CD14-positive monocyte (primary cell): ENCODE measurements around the gene AHSP. TPM values are rescaled to one million over a fixed set of nuclear protein-coding genes. Genes with fewer than 3 reads are reported as not detected.

Experiments
- DNase-seq, 3 donors: peaks; one replicate each; pipeline ENCODE4 v3.0.0-alpha.2; 2011 to 2022
- H2AFZ ChIP-seq: 2 replicates; pipeline ENCODE4 v1.6.0; 2012; ENCODE audit warnings: mild to moderate bottlenecking, low read depth, low read length, inconsistent platforms; ENCODE audit not compliant: insufficient read depth, poor library complexity, severe bottlenecking
- H3K27ac ChIP-seq, 2 donors: 1 replicate in 1 of 2; 2 replicates in 1 of 2; pipeline ENCODE4 v1.5.1; 2012 to 2013; ENCODE audit warnings: low read length in 2 of 2, control low read depth in 1 of 2, inconsistent platforms in 1 of 2, low read depth in 1 of 2, mild to moderate bottlenecking in 1 of 2
- H3K27me3 ChIP-seq, 2 donors: one replicate each; pipeline versions ENCODE4 v1.6.0 to v1.6.1; 2011 to 2013; ENCODE audit warnings: low read length in 2 of 2; ENCODE audit not compliant: control insufficient read depth in 2 of 2, insufficient read depth in 2 of 2
- H3K36me3 ChIP-seq, 2 donors: replicated peaks in 1 of 2; 1 replicate in 1 of 2; 2 replicates in 1 of 2; pipeline versions ENCODE4 v1.5.1 to v1.6.1; 2012 to 2013; ENCODE audit warnings: low read length in 2 of 2, control low read depth in 1 of 2, inconsistent platforms in 1 of 2, mild to moderate bottlenecking in 1 of 2; ENCODE audit not compliant: insufficient read depth in 2 of 2, control insufficient read depth in 1 of 2
- H3K4me1 ChIP-seq, 2 donors: 1 replicate in 1 of 2; 2 replicates in 1 of 2; pipeline versions ENCODE4 v1.5.1 to v1.6.1; 2012 to 2013; ENCODE audit warnings: low read length in 2 of 2, control low read depth in 1 of 2, inconsistent platforms in 1 of 2, mild to moderate bottlenecking in 1 of 2, moderate library complexity in 1 of 2; ENCODE audit not compliant: insufficient read depth in 2 of 2, control insufficient read depth in 1 of 2
- H3K4me2 ChIP-seq: replicated peaks from 2 replicates; pipeline ENCODE3; 2012; ENCODE audit warnings: low read length, moderate library complexity, mild to moderate bottlenecking; ENCODE audit not compliant: poor library complexity, severe bottlenecking; ENCODE audit errors: extremely low read depth
- H3K4me3 ChIP-seq, 3 experiments: fragments of 200-600 bp in 1 of 3; sonication (generic) in 1 of 3; replicated peaks in 1 of 3; 1 replicate in 2 of 3; 2 replicates in 1 of 3; pipeline ENCODE4 v1.5.1; 2011 to 2013; ENCODE audit warnings: low read length in 3 of 3, mild to moderate bottlenecking in 3 of 3, control low read depth in 2 of 3, low read depth in 2 of 3, inconsistent platforms in 1 of 3, moderate library complexity in 1 of 3
- H3K79me2 ChIP-seq: 2 replicates; pipeline ENCODE4 v1.6.0; 2012; ENCODE audit warnings: mild to moderate bottlenecking, control low read depth, inconsistent platforms, low read length, moderate library complexity; ENCODE audit not compliant: insufficient read depth
- H3K9ac ChIP-seq: 2 replicates; pipeline ENCODE4 v1.6.0; 2017; ENCODE audit warnings: low read length, mild to moderate bottlenecking; ENCODE audit not compliant: insufficient read depth, poor library complexity, severe bottlenecking
- H3K9me3 ChIP-seq, 2 donors: replicated peaks in 1 of 2; 1 replicate in 1 of 2; 2 replicates in 1 of 2; pipeline versions ENCODE4 v1.5.1 to v1.6.1; 2012 to 2013; ENCODE audit warnings: low read length in 2 of 2, control low read depth in 1 of 2; ENCODE audit not compliant: control insufficient read depth in 1 of 2, insufficient read depth in 1 of 2
- H4K20me1 ChIP-seq: 2 replicates; pipeline ENCODE4 v1.6.0; 2012; ENCODE audit warnings: mild to moderate bottlenecking, low read length, control low read depth, moderate library complexity; ENCODE audit not compliant: insufficient read depth
- H3K27ac Mint-ChIP-seq, 7 donors: one replicate each; pipeline ENCODE4 v1.8.0; 2020; ENCODE audit warnings: mild to moderate bottlenecking in 7 of 7, mixed read lengths in 7 of 7, moderate library complexity in 6 of 7, inconsistent platforms in 2 of 7
- H3K27me3 Mint-ChIP-seq, 3 donors: one replicate each; pipeline ENCODE4 v1.8.0; 2021 to 2022; ENCODE audit warnings: low read depth in 3 of 3, mild to moderate bottlenecking in 3 of 3, mixed read lengths in 3 of 3, moderate library complexity in 3 of 3, inconsistent platforms in 1 of 3
- H3K36me3 Mint-ChIP-seq, 2 donors: one replicate each; pipeline ENCODE4 v1.8.0; 2020; ENCODE audit warnings: mixed read lengths in 2 of 2, inconsistent platforms in 1 of 2, mild to moderate bottlenecking in 1 of 2
- H3K4me1 Mint-ChIP-seq: one replicate; pipeline ENCODE4 v1.8.0; 2020; ENCODE audit warnings: mild to moderate bottlenecking, mixed read lengths
- H3K4me3 Mint-ChIP-seq, 2 donors: one replicate each; pipeline ENCODE4 v1.8.0; 2020; ENCODE audit warnings: mild to moderate bottlenecking in 2 of 2, mixed read lengths in 2 of 2, moderate library complexity in 1 of 2
- H3K9me3 Mint-ChIP-seq, 7 donors: one replicate each; pipeline ENCODE4 v1.8.0; 2020 to 2022; ENCODE audit warnings: mixed read lengths in 7 of 7, mild to moderate bottlenecking in 6 of 7, moderate library complexity in 6 of 7, inconsistent platforms in 2 of 7
- WGBS: methylation state at CpG from one replicate; pipeline ENCODE4 v1.1.5; 2013; ENCODE audit warnings: missing lambda C conversion rate; ENCODE audit not compliant: insufficient coverage; 5-methylcytosine and 5-hydroxymethylcytosine counted together
- intact Hi-C, 2 donors: fragments of 100-400 bp; cut with micrococcal nuclease; formaldehyde crosslinking; loops; one replicate each; pipeline versions ENCODE4 v1.15.0 to v1.15.1; 2023
- polyA plus RNA-seq, 3 donors: library from polyadenylated mRNA; depleted of rRNA in 1 of 3; unstranded in 2 of 3; stranded (reverse) in 1 of 3; fragments of 300-500 nt in 2 of 3; fragments of >200 nt in 1 of 3; fragmentation: Illumina TruSeq in 2 of 3; gene quantifications; 1 replicate in 2 of 3; 2 replicates in 1 of 3; pipeline ENCODE4 v1.2.3, GENCODE V29; 2012 to 2021
- TF ChIP-seq, protein P1 (sequence below): fragments of 200-600 bp; IDR thresholded peaks from one replicate; pipeline ENCODE4 v1.8.0; 2022; ENCODE audit warnings: antibody characterized with exemption, mild to moderate bottlenecking

The AHSP gene
- polyA plus RNA-seq, 3 donors, result 0.84 TPM; not detected in 2

DNA sequence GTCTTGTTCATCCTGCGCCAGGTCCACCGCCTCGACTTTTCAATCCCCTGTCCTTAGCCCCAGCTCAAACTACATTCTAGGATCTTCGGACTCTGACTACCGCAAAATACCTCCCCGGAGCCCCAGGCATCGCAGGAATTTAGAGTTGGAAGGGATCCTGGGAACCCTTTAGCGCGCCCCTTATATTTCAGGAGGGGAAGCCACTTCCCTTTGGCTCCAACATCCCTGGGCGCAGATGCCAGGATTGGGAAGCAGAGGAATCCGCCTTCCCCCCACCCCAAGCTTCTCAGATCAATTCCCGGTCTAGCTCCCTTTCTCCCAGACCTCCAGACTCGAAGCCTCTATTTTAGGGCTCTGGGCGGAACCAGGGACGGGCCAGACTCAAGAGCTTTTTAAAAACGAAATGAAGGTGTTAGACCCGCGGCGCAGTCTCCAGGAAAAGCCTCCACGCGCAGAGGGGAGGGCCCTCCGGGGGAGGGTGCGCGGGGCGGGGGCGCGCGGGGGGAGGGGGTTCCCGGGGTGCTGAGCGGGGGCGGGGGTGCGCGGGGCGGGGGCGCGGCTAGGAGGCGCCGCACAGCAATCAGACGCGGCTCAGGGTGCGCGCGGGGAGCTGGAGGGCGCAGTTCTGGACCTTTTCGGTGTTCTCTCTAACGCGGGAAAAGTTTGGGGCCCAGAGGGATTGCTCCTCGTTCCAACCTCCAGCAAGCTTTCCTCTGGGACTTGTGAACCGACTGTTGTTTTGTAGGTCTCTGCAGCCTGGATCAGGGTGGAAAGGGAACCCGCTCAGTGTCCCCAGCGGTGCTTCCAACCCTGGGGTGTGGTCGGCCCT, 1.6 kb downstream of the AHSP start:
- no peaks in the 10 kb centered on the region for H3K36me3 ChIP-seq
- DNase-seq, result no peak
- Mint-ChIP-seq H3K4me3 (peak overlapping the region in 1 of 2 donors; percentile 59), H3K4me1 (peaks cover 6% of the 10 kb centered on the region), H3K9me3 (peaks cover 0 to 13% (median 0%) of the 10 kb centered on the region in 7 donors), H3K27ac (no peak overlapping the region), H3K27me3 (peaks cover 28 to 29% (median 28%) of the 10 kb centered on the region in 3 donors), H3K36me3 (no peaks in the 10 kb centered on the region)
- no peaks in the 10 kb centered on the region for H3K9me3 ChIP-seq
- no peak overlapping the region for H2AFZ ChIP-seq
- no peak overlapping the region for H3K4me2 ChIP-seq
- H3K79me2 ChIP-seq, result no peaks in the 10 kb centered on the region
- H3K27ac ChIP-seq, result no peak overlapping the region
- TF ChIP-seq, protein P1, sequence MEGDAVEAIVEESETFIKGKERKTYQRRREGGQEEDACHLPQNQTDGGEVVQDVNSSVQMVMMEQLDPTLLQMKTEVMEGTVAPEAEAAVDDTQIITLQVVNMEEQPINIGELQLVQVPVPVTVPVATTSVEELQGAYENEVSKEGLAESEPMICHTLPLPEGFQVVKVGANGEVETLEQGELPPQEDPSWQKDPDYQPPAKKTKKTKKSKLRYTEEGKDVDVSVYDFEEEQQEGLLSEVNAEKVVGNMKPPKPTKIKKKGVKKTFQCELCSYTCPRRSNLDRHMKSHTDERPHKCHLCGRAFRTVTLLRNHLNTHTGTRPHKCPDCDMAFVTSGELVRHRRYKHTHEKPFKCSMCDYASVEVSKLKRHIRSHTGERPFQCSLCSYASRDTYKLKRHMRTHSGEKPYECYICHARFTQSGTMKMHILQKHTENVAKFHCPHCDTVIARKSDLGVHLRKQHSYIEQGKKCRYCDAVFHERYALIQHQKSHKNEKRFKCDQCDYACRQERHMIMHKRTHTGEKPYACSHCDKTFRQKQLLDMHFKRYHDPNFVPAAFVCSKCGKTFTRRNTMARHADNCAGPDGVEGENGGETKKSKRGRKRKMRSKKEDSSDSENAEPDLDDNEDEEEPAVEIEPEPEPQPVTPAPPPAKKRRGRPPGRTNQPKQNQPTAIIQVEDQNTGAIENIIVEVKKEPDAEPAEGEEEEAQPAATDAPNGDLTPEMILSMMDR, result no peak
- WGBS, result 18% methylated on average over 29 of the region's 52 CpGs
- H3K27me3 ChIP-seq, result peaks cover 21 to 34% of the 10 kb centered on the region in 2 donors
- intact Hi-C loops, result no loop called here
- no peaks in the 10 kb centered on the region for H3K4me1 ChIP-seq
- no peak overlapping the region for H3K4me3 ChIP-seq
- no peaks in the 10 kb centered on the region for H4K20me1 ChIP-seq
- no peak overlapping the region for H3K9ac ChIP-seq

DNA sequence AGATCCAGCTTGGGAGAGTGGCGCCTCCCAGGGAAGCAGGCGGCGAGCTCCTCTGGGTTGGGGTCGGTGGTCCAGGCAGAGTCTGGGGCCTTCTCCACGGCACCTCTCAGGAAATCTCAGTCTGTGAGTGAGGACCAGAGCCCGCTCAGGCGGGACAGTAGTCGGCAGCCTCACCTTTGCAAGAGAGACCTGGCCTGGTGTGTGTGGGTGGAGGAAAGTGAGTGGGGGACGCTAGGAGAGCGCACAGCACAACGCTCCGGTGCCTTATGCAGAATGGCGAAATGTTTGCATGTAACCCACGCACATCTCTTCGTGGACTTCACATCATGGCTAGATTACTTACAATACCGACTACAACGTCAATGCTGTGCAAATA, 2.2 kb downstream of the AHSP start:
- peaks cover 31 to 32% (median 31%) of the 10 kb centered on the region in 3 donors for H3K27me3 Mint-ChIP-seq
- H3K4me1 ChIP-seq, result no peaks in the 10 kb centered on the region
- no peak overlapping the region for H2AFZ ChIP-seq
- no peaks in the 10 kb centered on the region for H3K79me2 ChIP-seq
- H3K27me3 ChIP-seq, result peaks cover 21 to 40% of the 10 kb centered on the region in 2 donors
- peaks cover 0 to 14% (median 0%) of the 10 kb centered on the region in 7 donors for H3K9me3 Mint-ChIP-seq
- no peaks in the 10 kb centered on the region for H3K9me3 ChIP-seq
- no peak overlapping the region for H3K9ac ChIP-seq
- TF ChIP-seq, protein P1, result no peak
- H3K27ac ChIP-seq, result no peak overlapping the region
- H3K4me2 ChIP-seq, result no peak overlapping the region
- H3K36me3 Mint-ChIP-seq, result no peaks in the 10 kb centered on the region
- H3K4me3 ChIP-seq, result no peak overlapping the region
- intact Hi-C loops, result loop anchor here in 1 of 2 donors (10.0 kb wide), 1 partner anchor 155 kb away; no protein-coding TSS in a partner anchor
- 77% methylated on average over 11 of the region's 17 CpGs for WGBS
- no peak for DNase-seq
- no peak overlapping the region for H3K27ac Mint-ChIP-seq
- H3K4me1 Mint-ChIP-seq, result peaks cover 6% of the 10 kb centered on the region
- H3K4me3 Mint-ChIP-seq, result peak overlapping the region in 1 of 2 donors; percentile 59
- H4K20me1 ChIP-seq, result no peaks in the 10 kb centered on the region
- H3K36me3 ChIP-seq, result no peaks in the 10 kb centered on the region
